ENCODE data around the gene DTX1.

DNA sequence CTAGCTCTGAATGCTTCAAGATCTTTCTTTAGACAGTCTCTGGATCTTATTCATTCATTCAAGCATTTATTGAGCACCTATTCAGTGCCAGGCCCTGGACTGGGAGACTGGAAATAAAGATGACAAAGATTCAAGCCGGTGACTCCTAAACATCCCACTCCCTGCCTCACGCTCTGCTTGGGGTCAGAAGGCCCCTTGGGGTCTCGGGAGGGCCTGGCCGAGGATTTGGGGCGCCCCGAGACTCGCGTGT lies 224 bp upstream of the DTX1 start:
- TF ChIP-seq, protein P1, sequence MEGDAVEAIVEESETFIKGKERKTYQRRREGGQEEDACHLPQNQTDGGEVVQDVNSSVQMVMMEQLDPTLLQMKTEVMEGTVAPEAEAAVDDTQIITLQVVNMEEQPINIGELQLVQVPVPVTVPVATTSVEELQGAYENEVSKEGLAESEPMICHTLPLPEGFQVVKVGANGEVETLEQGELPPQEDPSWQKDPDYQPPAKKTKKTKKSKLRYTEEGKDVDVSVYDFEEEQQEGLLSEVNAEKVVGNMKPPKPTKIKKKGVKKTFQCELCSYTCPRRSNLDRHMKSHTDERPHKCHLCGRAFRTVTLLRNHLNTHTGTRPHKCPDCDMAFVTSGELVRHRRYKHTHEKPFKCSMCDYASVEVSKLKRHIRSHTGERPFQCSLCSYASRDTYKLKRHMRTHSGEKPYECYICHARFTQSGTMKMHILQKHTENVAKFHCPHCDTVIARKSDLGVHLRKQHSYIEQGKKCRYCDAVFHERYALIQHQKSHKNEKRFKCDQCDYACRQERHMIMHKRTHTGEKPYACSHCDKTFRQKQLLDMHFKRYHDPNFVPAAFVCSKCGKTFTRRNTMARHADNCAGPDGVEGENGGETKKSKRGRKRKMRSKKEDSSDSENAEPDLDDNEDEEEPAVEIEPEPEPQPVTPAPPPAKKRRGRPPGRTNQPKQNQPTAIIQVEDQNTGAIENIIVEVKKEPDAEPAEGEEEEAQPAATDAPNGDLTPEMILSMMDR (IDR thresholded peaks at IDR 0.05) = no peak
- TF ChIP-seq POLR2AphosphoS5 (IDR thresholded peaks at IDR 0.05) = no peak
- no peak for TF ChIP-seq POLR2A (IDR thresholded peaks at IDR 0.05)
